ENCODE results near the gene DHX16.
A peak's percentile ranks its signal among the peaks of the same experiment; 100 is the strongest.
"Not testable (repeated sequence)": the region's sequence is repeated elsewhere in the genome, so short reads cannot be mapped to it uniquely, and the experiment has no call there.

The DHX16 gene

GRCh38 chr6:30719356-30719755 lies 46.5 kb upstream of the DHX16 start:
- H3K36me3 ChIP-seq: peaks cover 16 to 27% (median 16%) of the 10 kb centered on the region in 3 donors
- peak overlapping the region; percentile 74 to 88 for H3K27ac ChIP-seq
- no peaks in the 10 kb centered on the region for H3K9me3 ChIP-seq
- H3K4me1 ChIP-seq: peaks cover 0 to 49% (median 30%) of the 10 kb centered on the region in 4 donors
- no peaks in the 10 kb centered on the region for H3K27me3 ChIP-seq
- peak overlapping the region; percentile 74 to 88 for H3K4me3 ChIP-seq
- intact Hi-C loops (cut with DNase I; ENCODE audit: low total_unique reads): no loop called here
- TF ChIP-seq, protein P1, sequence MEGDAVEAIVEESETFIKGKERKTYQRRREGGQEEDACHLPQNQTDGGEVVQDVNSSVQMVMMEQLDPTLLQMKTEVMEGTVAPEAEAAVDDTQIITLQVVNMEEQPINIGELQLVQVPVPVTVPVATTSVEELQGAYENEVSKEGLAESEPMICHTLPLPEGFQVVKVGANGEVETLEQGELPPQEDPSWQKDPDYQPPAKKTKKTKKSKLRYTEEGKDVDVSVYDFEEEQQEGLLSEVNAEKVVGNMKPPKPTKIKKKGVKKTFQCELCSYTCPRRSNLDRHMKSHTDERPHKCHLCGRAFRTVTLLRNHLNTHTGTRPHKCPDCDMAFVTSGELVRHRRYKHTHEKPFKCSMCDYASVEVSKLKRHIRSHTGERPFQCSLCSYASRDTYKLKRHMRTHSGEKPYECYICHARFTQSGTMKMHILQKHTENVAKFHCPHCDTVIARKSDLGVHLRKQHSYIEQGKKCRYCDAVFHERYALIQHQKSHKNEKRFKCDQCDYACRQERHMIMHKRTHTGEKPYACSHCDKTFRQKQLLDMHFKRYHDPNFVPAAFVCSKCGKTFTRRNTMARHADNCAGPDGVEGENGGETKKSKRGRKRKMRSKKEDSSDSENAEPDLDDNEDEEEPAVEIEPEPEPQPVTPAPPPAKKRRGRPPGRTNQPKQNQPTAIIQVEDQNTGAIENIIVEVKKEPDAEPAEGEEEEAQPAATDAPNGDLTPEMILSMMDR (IDR thresholded peaks at IDR 0.05): no peak
- DNase-seq: no peak

DNA sequence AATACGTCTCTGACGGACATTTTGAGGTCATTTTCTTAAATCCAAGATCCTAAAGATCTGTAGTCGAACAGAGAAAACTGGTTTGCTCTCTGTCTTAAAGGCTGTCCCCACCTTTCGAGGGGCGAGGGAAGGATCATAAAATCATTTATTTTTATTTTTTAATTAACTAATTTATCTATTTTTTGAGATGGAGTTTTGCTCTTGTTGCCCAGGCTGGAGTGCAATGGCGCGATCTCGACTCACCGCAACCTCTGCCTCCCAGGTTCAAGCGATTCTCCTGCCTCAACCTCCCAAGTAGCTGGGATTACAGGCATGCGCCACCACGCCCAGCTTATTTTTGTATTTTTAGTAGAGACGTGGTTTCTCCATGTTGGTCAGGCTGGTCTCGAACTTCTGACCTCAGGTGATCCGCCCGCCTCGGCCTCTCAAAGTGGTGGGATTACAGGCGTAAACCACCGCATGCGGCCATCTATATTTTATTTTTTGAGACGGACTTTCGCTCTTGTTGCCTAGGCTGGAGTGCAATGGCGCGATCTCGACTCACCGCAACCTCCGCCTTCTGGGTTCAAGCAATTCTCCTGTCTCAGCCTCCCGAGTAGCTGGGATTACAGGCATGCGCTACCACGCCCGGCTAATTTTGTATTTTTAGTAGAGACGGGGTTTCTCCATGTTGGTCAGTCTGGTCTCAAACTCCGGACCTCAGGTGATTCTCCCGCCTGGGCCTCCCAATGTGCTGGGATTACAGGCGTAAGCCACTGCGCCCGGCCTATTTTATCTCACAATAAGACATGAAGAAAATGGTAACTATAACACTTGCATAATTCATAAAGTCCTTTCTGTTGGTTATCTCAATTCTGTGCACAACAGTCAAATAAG lies 45.3 kb upstream of the DHX16 start:
- intact Hi-C loops (cut with DNase I; ENCODE audit: low total_unique reads): loop anchor here (2.0 kb wide), 1 partner anchor 27 kb away; the partner anchor contains the start of gene NRM
- Histone ChIP-seq H3K4me3 (peak overlapping the region; percentile 61 to 67), H3K36me3 (peaks cover 14 to 27% (median 16%) of the 10 kb centered on the region in 3 donors), H3K27ac (peak overlapping the region; percentile 89 to 95), H3K4me1 (peaks cover 0 to 40% (median 24%) of the 10 kb centered on the region in 4 donors)
- H3K27me3 ChIP-seq, DNase-seq, H3K9me3 ChIP-seq: not testable (repeated sequence)
- TF ChIP-seq, protein P1 (IDR thresholded peaks at IDR 0.05): peak in 1 of 2 experiments; percentile 2

DNA sequence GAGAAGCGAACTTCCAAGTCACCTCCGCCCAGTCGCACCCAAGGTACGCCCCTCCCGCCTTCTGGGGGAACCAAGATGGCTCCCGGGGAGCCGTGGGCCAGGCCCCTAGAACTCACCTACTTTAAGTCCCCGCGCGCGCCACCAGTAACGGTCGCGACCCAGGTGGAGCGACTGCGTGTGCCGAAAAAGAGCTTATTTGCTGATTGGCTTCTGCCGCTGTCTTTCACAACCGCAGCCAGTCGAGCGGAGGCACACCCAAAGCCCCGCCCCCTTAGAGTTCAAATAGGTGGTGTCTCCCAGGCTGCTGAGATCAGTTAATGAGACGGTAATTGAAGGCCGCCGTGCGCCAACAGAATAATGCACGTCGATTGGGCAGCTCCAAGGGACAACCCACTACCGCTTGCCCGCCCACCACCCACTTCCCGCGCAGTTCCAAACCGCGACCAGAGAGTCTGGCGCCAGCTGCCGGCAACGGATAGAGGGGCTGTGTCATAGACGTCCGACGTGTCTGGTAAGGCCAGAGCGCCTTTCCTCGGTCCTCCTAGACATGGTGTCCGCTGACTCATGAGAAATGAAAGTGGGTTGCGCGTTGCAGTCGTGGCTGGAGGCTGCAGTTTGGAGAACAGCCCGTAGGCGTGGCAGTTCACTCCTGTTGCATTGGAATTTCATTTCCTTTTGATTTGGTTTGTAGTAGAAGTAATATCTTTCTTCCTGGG lies 44.5 kb upstream of the DHX16 start, which contains the start of gene MDC1:
Gene MDC1 (minus strand): TSS at position 153 of the 716 bp plus-strand sequence. CDS start 2,106 bp downstream, outside the sequence.
- peaks cover 0 to 32% (median 22%) of the 10 kb centered on the region in 4 donors for H3K4me1 ChIP-seq
- intact Hi-C loops (cut with DNase I; ENCODE audit: low total_unique reads): loop anchor here (2.0 kb wide), 1 partner anchor 26 kb away; the partner anchor contains the start of gene NRM
- H3K27me3 ChIP-seq: no peaks in the 10 kb centered on the region
- DNase-seq: peak; percentile 99 to 100
- TF ChIP-seq, protein P1 (IDR thresholded peaks at IDR 0.05): peak; percentile 43 to 47
- no peaks in the 10 kb centered on the region for H3K9me3 ChIP-seq
- H3K4me3 ChIP-seq: peak within 1 kb of the TSS; percentile 61 to 67
- H3K36me3 ChIP-seq: peaks cover 18 to 31% (median 21%) of the 10 kb centered on the region in 3 donors
- peak within 1 kb of the TSS; percentile 89 to 95 for H3K27ac ChIP-seq

GRCh38 chr6:30716879-30717128 lies 44.0 kb upstream of the DHX16 start:
- intact Hi-C loops (cut with DNase I; ENCODE audit: low total_unique reads): loop anchor here (2.0 kb wide), 1 partner anchor 26 kb away; the partner anchor contains the start of gene NRM

GRCh38 chr6:30714263-30714662 lies 41.5 kb upstream of the DHX16 start:
- Histone ChIP-seq H3K4me3 (no peak overlapping the region), H3K27me3 (no peaks in the 10 kb centered on the region), H3K27ac (no peak overlapping the region), H3K9me3 (no peaks in the 10 kb centered on the region), H3K4me1 (peaks cover 0 to 19% (median 13%) of the 10 kb centered on the region in 4 donors), H3K36me3 (peaks cover 38 to 61% (median 51%) of the 10 kb centered on the region in 3 donors)
- DNase-seq: no peak
- intact Hi-C loops (cut with DNase I; ENCODE audit: low total_unique reads): no loop called here
- TF ChIP-seq, protein P1 (IDR thresholded peaks at IDR 0.05): no peak

More at GRCh38 chr6:30716879-30717128, 44.0 kb upstream of the DHX16 start:
- H3K4me1 ChIP-seq: peaks cover 0 to 27% (median 17%) of the 10 kb centered on the region in 4 donors
- TF ChIP-seq, protein P1 (IDR thresholded peaks at IDR 0.05): no peak
- no peaks in the 10 kb centered on the region for H3K9me3 ChIP-seq
- peaks cover 20 to 36% (median 25%) of the 10 kb centered on the region in 3 donors for H3K36me3 ChIP-seq
- peak overlapping the region; percentile 89 to 95 for H3K27ac ChIP-seq
- no peak for DNase-seq
- H3K4me3 ChIP-seq: peak overlapping the region; percentile 61 to 67
- H3K27me3 ChIP-seq: no peaks in the 10 kb centered on the region

Measured in tibial artery (tissue), 4 donors.